Activated CD8-positive, alpha-beta T cell treated with anti-CD3 and anti-CD28 coated beads, Interleukin-2, amount 10 ng/mL, durations not matched to agents 7 days and 5 days (primary cell): ENCODE measurements around the gene FUNDC2. TPM values are rescaled to one million over a fixed set of nuclear protein-coding genes. Genes with fewer than 3 reads are reported as not detected.

Experiments
- ATAC-seq: fragments of 150-1000 bp; cut with Tn5 transposase; one replicate; pipeline ENCODE4 v1.10.0; 2021; ENCODE audit warnings: moderate library complexity
- CTCF ChIA-PET: fragments of 350-600 bp; sonication (Branson Sonifier 250); formaldehyde crosslinking; loops from one replicate; lab custom pipeline; 2021; ENCODE audit warnings: antibody characterized with exemption; lab: Charles Lee
- POLR2A ChIA-PET: fragments of 350-600 bp; sonication (Branson Sonifier 250); formaldehyde crosslinking; loops from one replicate; lab custom pipeline; 2021; ENCODE audit warnings: antibody characterized with exemption; lab: Charles Lee
- DNase-seq: peaks from one replicate; pipeline ENCODE4 v3.0.0-alpha.2; 2020
- H3K27ac Mint-ChIP-seq: one replicate; pipeline ENCODE4 v1.8.0; 2021; ENCODE audit warnings: mild to moderate bottlenecking, mixed read lengths
- H3K27me3 Mint-ChIP-seq: one replicate; pipeline ENCODE4 v1.8.0; 2021; ENCODE audit warnings: low read depth, mixed read lengths
- H3K36me3 Mint-ChIP-seq: one replicate; pipeline ENCODE4 v1.8.0; 2021; ENCODE audit warnings: low read depth, mixed read lengths
- H3K4me1 Mint-ChIP-seq: one replicate; pipeline ENCODE4 v1.8.0; 2021; ENCODE audit warnings: low read depth, mixed read lengths
- H3K4me3 Mint-ChIP-seq: one replicate; pipeline ENCODE4 v1.8.0; 2021; ENCODE audit warnings: mild to moderate bottlenecking, mixed read lengths
- H3K9me3 Mint-ChIP-seq: one replicate; pipeline ENCODE4 v1.8.0; 2022; ENCODE audit warnings: mixed read lengths; ENCODE audit not compliant: insufficient read depth
- total RNA-seq, 2 experiments: library from RNA; stranded (reverse); gene quantifications; one replicate each; pipeline ENCODE4 v1.2.3, GENCODE V29; 2021

The FUNDC2 gene
- total RNA-seq, 2 experiments from 2014 or later = 49.3 to 51.7 TPM

DNA sequence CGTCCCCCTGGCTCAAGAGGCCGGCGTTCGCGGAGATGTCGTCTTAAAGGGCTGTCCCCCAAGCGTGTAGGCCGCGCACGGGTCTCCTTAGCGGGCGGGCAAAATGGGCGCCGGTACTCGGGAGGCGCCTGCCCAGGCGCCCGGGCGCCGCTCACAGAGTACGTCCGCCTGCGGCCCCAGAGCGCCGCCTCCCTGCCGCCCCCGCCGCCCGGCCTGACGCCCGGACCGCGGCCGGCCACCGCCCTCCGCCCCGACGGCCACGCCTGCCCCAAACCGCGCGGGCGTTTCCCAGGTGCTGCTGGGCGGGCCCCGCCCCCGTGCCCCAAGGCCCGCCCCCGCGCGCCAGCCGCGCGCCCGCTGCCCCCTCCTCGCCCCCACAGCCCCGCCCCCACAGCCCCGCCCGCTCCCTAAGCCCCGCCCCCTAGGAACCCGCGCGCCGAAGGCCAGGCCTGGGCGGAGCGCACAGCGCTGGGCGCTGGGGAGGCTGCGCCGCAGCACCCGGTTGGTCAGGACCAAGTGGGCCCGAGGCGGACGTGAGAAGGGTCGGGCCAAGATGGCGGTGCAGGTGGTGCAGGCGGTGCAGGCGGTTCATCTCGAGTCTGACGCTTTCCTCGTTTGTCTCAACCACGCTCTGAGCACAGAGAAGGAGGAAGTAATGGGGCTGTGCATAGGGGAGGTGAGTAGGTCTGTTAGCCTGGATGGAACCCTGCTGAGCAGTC is 44.5 kb downstream of the FUNDC2 start, which contains the start of the genes BRCC3, CMC4 and MTCP1:
Gene BRCC3, plus strand, starts transcription at position 534 of the 719 bp plus-strand sequence. Its CDS starts 20 bp downstream, at position 554.
Gene CMC4, minus strand, starts transcription at position 162 of the 719 bp plus-strand sequence. CDS start 7,113 bp downstream, outside the sequence.
Gene MTCP1, minus strand, starts transcription at position 162 of the 719 bp plus-strand sequence. CDS start 5,126 bp downstream, outside the sequence.
- Mint-ChIP-seq H3K27ac (peak within 1 kb of the TSS; percentile 92), H3K27me3 (no peaks in the 10 kb centered on the region), H3K4me3 (peak within 1 kb of the TSS; percentile 91), H3K9me3 (no peaks in the 10 kb centered on the region), H3K4me1 (peaks cover 44% of the 10 kb centered on the region), H3K36me3 (peaks cover 34% of the 10 kb centered on the region)
- ChIA-PET CTCF (interaction anchor here (2.8 kb wide), 1 partner anchor 13 kb away, joined by 16 read pairs; no protein-coding TSS in a partner anchor), POLR2A (interaction anchor here (0.9 to 1.2 kb wide), 2 partner anchors 9 to 44 kb away, joined by 3 to 4 read pairs (median 3); partner anchors contain the start of gene FUNDC2)
- peak; percentile 93 for ATAC-seq
- peak; percentile 82 for DNase-seq

- peaks cover 43% of the 10 kb centered on the region for H3K4me1 Mint-ChIP-seq
- CTCF ChIA-PET = no interaction called here
- ATAC-seq = no peak
- H3K27me3 Mint-ChIP-seq = no peaks in the 10 kb centered on the region
- peak overlapping the region; percentile 92 for H3K27ac Mint-ChIP-seq
- POLR2A ChIA-PET = interaction anchor here (0.9 to 1.2 kb wide), 2 partner anchors 10 to 45 kb away, joined by 3 to 4 read pairs; partner anchors contain the start of gene FUNDC2
- DNase-seq = peak; percentile 24
- H3K36me3 Mint-ChIP-seq = peaks cover 34% of the 10 kb centered on the region
- H3K4me3 Mint-ChIP-seq = peak overlapping the region; percentile 91
- H3K9me3 Mint-ChIP-seq = no peaks in the 10 kb centered on the region
Measured at GRCh38 chrX:155071694-155072280, 45.1 kb downstream of the FUNDC2 start.

- no peaks in the 10 kb centered on the region for H3K27me3 Mint-ChIP-seq
- DNase-seq (peak; percentile 45), ATAC-seq (peak; percentile 64)
- ChIA-PET POLR2A (no interaction called here), CTCF (interaction anchor here (0.7 to 2.2 kb wide), 4 partner anchors 9 to 168 kb away, joined by 3 to 11 read pairs (median 8); no protein-coding TSS in a partner anchor)
- no peaks in the 10 kb centered on the region for H3K9me3 Mint-ChIP-seq
- no peak overlapping the region for H3K27ac Mint-ChIP-seq
- H3K4me3 Mint-ChIP-seq = no peak overlapping the region
- peaks cover 35% of the 10 kb centered on the region for H3K36me3 Mint-ChIP-seq
- H3K4me1 Mint-ChIP-seq = no peaks in the 10 kb centered on the region
Measured at GRCh38 chrX:155086202-155086840, 59.7 kb downstream of the FUNDC2 start.

DNA sequence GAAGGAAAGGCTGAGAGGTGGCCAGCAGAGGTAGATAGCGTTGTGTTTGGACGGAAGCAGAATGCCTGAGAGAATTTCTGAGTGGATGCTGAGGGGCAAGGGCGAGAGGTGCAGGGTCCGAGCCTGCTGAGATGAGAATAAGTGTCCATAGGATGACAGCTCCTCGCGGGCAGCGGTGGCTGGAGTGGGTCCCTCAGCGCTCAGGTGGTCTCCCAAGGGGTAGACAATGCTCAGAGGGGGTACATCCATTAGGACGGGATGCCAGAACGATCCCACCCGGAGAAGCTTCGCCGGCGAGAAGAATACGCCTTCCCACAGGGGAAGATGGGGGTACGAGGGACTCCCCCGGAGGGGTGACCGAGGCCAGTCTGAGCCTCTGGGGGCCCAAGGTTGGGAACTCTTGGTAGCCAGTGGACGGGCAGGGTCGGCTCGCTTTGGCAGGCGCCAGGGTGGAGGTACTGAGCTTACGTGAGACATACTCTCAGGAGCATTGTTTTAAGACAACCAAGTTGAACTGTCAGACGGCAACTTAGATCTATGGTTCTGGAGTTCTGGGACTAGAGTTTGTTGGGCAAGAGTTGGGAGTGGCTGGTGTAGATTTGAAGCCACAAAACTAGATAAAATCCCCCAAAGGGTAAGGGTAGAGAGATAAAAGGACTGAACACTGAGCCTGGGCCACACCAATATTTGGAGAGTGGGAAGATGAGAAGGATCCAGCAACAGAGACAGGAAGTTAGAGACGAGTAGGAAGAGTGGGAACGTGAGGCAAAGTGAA is 60.5 kb downstream of the FUNDC2 start:
- H3K36me3 Mint-ChIP-seq = peaks cover 33% of the 10 kb centered on the region
- no peak overlapping the region for H3K4me3 Mint-ChIP-seq
- no peak for DNase-seq
- H3K9me3 Mint-ChIP-seq = no peaks in the 10 kb centered on the region
- ATAC-seq = no peak
- no peak overlapping the region for H3K27ac Mint-ChIP-seq
- POLR2A ChIA-PET = no interaction called here
- no peaks in the 10 kb centered on the region for H3K27me3 Mint-ChIP-seq
- H3K4me1 Mint-ChIP-seq = no peaks in the 10 kb centered on the region
- CTCF ChIA-PET = interaction anchor here (0.7 to 2.2 kb wide), 4 partner anchors 10 to 169 kb away, joined by 3 to 11 read pairs (median 8); no protein-coding TSS in a partner anchor

DNA sequence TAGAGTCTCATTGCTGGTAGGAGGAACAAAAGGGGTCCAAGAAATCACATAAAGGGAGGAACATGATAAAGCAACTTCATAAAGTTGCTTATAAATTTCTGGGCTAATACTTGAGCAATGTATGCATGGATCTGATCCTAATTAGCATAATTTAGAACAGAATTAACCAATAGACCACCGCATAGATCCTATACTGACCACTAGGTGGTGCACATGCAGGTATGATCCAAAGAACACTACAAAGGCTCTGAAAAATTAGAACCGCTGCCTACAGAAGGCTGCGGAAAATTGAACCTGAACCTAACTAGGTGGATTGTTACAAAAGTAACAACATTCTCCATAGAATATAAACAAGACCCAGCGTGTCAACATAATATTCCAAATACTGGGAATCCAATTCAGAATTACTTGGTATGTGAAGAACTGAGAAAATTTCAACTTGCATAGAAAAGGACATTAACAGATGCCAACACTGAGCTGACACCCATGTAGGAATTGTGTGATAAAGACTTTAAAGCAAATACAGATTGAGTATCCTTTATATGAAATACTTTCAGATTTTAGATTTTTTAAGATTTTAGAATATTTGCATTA is 67.9 kb downstream of the FUNDC2 start:
- Mint-ChIP-seq H3K36me3 (peaks cover 28% of the 10 kb centered on the region), H3K9me3 (no peaks in the 10 kb centered on the region), H3K4me1 (no peaks in the 10 kb centered on the region), H3K4me3 (no peak overlapping the region), H3K27ac (no peak overlapping the region), H3K27me3 (no peaks in the 10 kb centered on the region)
- peak; percentile 53 for ATAC-seq
- ChIA-PET POLR2A (no interaction called here), CTCF (interaction anchor here (0.7 to 3.7 kb wide), 10 partner anchors 10 to 177 kb away, joined by 3 to 16 read pairs (median 4); partner anchors contain the start of gene VBP1)
- peak; percentile 39 for DNase-seq

GRCh38 chrX:155105919-155106318 is 79.3 kb downstream of the FUNDC2 start:
- ATAC-seq (no peak), DNase-seq (no peak)
- H3K9me3 Mint-ChIP-seq = no peaks in the 10 kb centered on the region
- no peaks in the 10 kb centered on the region for H3K4me1 Mint-ChIP-seq
- peaks cover 34% of the 10 kb centered on the region for H3K36me3 Mint-ChIP-seq
- H3K27ac Mint-ChIP-seq = no peak overlapping the region
- ChIA-PET CTCF (interaction anchor here (1.5 kb wide), 1 partner anchor 188 kb away, joined by 3 read pairs; no protein-coding TSS in a partner anchor), POLR2A (no interaction called here)
- H3K4me3 Mint-ChIP-seq = no peak overlapping the region
- H3K27me3 Mint-ChIP-seq = no peaks in the 10 kb centered on the region

DNA sequence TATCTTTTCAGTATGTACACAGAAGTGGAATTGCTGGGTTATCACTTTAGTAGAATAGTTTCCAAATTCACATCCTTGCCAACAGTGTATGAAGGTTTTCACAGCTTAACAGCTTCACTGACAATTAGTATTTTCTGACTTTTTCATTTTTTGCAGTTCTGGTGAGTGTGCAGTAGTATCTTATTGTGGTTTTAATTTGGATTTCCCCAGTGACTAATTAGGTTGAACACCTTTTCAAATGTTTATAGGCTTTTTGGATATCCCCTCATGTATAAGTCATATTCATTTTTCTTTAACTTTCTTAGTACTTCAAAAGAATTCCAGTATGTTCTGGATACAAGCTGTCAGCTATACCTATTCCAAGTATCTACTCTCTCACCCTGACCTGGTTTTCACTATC is 81.8 kb downstream of the FUNDC2 start:
- no peaks in the 10 kb centered on the region for H3K27me3 Mint-ChIP-seq
- ChIA-PET CTCF (no interaction called here), POLR2A (no interaction called here)
- ATAC-seq (no peak), DNase-seq (no peak)
- no peaks in the 10 kb centered on the region for H3K9me3 Mint-ChIP-seq
- H3K36me3 Mint-ChIP-seq = peaks cover 45% of the 10 kb centered on the region
- no peak overlapping the region for H3K27ac Mint-ChIP-seq
- no peak overlapping the region for H3K4me3 Mint-ChIP-seq
- no peaks in the 10 kb centered on the region for H3K4me1 Mint-ChIP-seq

Other genes with a start within 250 kb of the FUNDC2 start
- gene MPP1, start 221.4 kb upstream of the FUNDC2 start, total RNA-seq = 10 to 100 TPM; 69.4 to 72.6 TPM
- not detected for gene SMIM9, start 192.2 kb upstream of the FUNDC2 start, total RNA-seq
- 10 to 100 TPM; 51.0 to 54.4 TPM for gene F8A1, start 140.5 kb upstream of the FUNDC2 start, total RNA-seq
- gene F8, start 4.1 kb upstream of the FUNDC2 start, total RNA-seq = 1 to 10 TPM; 4.1 to 4.2 TPM
- gene CMC4, start 44.3 kb downstream of the FUNDC2 start, total RNA-seq = 1 to 10 TPM; 4.1 to 5.6 TPM
- 10 to 100 TPM; 20.2 to 21.4 TPM for gene MTCP1, start 44.3 kb downstream of the FUNDC2 start, total RNA-seq
- 10 to 100 TPM; 32.8 to 33.5 TPM for gene BRCC3, start 44.7 kb downstream of the FUNDC2 start, total RNA-seq
- 10 to 100 TPM; 64.2 to 65.1 TPM for gene VBP1, start 189.6 kb downstream of the FUNDC2 start, total RNA-seq
- gene RAB39B, start 237.6 kb downstream of the FUNDC2 start, total RNA-seq = 1 to 10 TPM; 7.2 to 7.5 TPM